HG03097 (cell line): ENCODE results near the gene PRKCE.

Experiments
- ATAC-seq: cut with Tn5 transposase; IDR thresholded peaks from one replicate; pipeline ENCODE4 v1.9.1; 2021; ENCODE audit not compliant: unreplicated experiment, low FRiP score

Gene PRKCE

DNA sequence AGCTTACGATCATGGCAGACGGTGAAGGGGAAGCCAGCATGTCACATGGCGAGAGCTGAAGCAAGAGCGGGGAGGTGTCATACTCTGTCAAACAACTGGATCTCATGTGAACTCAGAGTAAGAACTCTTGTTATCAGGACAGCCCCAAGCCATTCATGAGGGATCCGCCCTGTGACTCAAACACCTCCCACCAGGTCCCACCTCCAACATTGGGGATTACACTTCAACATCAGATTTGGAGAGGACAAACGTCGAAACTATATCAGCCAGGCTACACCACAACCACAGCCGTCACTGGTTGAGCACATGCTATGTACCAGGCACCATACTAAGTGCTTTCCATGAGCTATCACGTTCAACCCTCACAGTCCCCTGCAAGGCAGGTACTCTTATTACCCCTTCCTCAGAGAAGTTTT is 293.8 kb downstream of the PRKCE start:
- ATAC-seq: no peak

DNA sequence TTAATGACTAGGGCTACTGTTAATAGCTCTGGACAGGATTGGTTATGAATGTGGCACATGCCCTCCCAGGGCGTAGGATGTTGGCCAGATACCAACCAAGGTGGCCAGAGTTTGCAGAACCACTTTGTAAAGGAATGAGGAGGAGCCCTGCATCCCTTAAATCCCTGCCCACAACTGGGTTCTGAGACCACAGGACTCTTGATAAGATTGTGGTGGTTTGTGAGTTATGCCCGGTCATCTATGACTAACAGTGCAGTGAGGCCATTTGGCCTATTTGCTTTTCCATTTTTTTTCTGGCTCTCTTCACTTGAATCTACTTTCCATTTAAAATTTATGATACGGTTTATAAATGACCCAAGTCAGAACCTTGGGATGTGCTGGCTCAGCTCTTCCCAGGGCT is 294.5 kb downstream of the PRKCE start:
- no peak for ATAC-seq

DNA sequence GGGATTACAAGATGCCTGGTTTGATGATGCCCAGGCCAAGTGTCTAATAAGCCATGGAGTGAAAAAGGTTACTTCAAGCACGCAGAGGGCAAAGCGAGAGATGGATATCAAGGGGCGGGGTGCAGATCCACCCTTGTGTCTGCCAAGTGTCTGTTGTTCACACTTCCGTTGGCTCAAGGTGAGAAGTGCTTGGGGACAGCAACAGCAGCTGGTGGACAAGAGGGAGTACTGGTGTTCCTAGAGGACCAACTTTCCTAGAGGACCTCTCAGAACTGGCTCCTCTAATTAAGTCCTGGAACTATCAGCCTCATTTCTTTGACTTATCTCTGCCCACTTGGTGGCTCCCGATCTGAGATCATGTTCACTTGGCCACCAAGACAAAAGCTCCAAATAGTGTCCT is 299.1 kb downstream of the PRKCE start:
- ATAC-seq: no peak

DNA sequence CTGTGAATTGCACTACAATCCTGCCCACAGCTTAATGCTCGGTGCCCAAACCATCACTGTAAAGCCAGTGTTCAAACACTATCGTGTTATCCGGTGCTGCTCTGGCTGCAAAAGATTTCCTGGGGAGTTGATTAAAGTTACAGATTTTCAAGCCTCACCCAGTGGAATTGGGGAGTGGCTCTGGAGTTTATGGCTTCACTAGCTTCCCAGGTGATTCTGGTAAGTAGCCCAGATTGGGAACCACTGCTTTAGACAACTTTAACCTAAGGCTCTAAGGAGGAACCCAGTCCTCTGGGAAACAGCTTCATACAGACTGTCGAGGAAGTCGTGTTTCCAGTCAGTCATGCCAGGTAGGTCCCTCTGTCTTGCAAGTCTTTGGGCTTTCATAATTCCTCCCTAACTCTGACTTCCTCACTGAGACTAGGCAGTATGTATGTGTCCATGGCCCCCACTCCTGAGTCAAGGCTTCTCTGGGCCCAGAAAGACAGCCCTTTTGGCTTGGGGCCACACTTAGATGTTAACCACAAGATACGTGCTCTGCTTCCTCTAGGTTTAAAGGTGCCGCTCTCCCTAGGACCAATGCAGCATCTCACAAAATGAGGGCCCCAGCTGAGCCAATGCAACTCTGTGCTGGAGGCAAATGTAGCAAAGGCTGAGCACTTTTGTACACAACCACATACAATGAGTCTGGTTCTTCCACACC is 299.7 kb downstream of the PRKCE start:
- ATAC-seq: no peak

DNA sequence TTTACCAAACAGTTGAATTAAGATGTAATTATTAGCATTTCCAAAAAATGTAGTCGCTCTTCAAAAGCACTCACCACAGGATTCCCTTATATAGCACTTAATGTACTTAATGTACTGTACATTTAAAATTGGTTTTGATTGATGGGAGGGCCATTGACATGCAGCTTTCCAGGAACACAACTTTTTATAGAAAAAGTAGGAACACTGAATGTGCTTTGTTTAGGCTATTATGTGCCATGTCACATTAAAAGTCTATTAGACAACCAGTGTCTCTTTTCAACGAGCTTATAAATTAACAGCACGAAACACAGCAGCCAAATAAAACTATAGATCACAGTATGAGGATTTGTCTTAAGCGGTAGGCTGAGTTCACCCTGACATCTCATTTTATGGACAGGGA is 301.1 kb downstream of the PRKCE start:
- ATAC-seq: no peak

DNA sequence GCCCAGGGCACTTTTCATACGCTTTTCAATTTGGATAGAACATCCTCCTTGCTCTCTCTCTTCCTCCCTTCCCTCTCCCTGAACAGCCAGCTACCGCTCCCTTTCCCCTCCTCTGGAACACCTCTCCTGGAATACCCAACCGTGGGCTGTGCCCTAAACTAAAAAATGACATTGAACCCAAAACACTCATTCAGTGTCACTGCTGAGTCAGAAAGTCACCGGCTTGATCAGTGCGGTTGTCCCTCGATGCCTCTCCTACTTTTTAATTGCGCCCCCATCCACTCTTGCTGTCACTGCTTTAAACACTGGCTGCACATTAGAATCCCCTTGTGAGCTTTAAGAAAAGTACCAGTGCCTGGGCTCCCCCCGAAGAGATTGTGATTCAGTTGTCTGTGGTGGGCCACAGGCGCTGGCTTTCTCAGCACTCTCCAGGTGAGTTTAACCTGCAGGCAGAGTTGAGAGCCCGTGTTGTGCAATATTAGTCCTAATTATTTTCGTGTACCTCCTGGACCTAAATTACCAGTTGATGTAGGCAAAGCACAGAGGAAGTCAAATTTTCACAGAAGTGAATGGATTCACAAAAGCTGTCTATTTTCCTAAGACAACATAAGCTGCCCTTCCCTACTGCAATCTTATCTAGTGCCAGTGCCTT is 302.0 kb downstream of the PRKCE start:
- ATAC-seq: no peak

DNA sequence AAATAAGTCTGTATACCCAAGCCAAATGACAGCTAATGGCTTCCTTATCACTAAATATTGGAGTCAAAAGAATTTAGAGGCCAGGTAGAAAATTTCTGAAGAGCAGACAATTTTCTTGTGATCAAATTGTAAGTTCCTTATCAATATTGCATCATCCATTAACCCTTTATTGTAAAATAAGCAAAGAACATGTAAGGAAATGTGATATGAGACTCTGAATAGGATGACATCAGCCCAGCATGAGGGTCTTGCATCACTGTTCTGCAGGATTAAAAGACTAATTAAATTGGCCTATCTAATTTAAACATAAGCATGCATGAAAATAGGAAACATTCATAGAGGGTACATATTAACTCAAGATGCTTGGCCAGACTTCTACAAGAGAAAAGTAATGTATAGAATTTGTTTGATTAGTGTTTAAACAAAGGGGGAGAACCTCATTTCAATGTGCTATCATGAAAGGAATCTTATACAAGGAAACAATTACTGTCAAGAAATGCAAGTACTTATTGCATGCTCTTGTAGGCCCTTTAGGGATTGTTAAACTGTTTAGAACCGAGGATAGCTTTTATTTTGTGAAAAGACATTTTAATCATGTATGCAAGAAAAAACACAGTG is 302.9 kb downstream of the PRKCE start:
- ATAC-seq: no peak

DNA sequence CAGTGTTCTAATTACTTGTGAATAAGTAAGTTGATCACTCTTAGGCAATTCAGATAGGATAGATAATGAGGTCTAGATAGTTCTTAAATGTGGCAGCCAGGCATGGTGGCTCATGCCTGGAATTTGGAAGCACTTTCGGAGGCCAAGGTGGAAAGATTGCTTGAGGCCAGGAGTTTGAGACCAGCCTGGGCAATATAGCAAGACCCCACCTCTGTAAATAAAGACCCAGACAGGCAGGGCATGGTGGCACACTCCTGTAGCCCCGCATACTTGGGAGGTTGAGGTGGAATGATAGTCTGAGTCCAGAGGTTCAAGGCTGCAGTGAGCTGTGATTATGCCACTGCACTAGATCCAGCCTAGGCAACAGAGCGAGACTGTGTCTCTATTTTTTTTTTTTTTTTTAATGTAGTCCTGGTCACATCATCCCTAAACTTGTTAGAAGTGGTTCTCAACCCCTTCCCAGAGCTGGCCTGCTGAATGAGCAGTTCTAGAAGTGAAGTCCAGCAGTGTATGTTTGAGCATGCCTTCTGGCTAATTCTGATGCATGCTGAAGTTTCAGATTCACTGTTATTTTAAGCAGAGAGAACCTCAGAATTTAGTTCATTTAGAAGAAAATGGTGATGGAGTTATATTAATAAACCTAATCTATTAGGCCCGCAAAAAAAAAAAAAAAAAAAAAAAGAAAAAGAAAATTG is 306.2 kb downstream of the PRKCE start:
- no peak for ATAC-seq

DNA sequence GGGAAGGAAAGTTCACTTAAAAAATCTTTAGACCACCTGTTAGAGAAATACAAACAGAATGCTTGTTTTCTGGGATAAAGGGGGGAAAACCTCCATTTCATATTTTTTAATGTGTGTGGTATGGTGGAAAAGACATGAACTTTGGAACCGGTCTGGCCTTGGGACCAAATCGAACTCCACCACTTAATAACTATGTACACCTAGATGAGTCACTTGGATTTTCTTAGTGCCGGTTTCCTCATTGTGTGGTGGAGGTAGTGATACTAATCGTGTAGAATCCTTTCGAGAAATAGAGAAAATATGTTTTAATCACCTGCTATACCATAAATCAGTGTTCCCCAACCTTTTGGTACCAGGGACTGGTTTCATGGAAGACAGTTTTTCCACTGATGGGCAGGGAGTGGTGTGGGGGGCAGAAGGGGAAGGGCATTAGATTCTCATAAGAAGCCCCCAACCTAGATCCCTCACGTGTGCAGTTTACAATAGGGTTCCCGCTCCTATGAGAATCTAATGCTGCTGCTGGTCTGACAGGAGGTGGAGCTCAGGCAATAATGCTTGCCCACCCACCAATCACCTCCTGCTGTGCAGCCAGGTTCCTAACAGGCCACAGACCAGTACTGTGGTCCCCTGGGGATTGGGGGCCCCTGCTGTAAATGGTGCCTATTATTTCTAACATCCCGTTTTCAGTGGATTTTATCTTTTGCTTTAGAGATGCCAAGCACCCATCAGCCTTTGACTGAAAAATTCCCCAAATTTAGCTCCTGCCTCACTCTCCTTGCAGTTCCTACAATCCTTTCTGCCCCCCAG is 308.8 kb downstream of the PRKCE start:
- no peak for ATAC-seq

DNA sequence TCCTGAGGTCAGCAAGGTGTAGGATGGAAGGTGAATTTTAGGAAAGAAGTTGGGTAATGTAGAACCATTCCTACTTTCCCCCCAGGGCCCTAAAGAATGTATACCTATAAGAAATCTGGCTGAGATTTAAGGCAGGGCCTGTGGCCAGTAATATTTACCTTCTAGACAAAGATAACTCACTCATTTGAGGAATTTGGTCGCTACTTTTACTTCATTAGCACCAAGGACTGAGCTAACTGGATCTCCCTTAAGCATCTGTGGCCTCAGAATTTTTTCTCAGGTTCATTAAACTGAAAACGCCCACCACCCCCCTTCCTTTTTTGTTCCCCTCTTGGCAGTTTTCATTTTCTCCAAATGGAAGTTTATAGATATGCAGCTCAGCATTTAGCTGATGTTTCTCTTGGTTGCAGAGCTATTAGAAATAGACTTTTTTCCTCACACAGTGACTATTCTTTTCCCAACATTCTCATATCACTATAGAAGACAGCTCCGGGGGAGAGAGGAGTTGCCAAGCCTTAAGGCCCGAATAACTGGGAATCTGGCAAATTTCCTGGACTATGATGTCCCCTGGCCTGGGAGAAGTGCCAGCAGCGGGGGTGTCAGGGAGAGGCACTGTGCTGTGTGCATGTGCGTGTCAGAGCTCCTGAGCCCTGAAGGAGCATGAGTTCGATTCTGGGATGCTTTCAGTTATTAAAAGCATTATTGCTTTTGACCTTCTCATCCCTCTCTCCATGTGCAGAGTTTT is 310.9 kb downstream of the PRKCE start:
- no peak for ATAC-seq

DNA sequence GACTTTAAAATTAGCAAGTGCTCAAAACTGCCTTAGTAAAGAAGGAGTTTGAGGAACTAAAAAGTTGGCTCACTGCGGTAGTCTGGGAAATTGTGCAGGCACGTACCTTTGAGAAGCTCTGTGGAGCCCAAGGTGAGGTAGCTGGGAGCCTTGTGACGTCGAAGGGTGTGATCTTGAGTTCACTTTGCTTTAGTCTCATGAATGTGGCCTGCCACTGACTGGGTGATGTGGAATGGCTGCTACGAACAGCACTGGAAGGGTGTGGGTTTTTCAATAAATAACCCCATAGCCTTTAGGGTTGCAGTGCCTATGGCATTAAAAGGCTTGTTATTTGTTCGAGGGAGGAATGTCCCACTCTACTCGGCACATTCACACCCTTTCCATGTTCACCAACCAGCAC is 312.3 kb downstream of the PRKCE start:
- no peak for ATAC-seq

DNA sequence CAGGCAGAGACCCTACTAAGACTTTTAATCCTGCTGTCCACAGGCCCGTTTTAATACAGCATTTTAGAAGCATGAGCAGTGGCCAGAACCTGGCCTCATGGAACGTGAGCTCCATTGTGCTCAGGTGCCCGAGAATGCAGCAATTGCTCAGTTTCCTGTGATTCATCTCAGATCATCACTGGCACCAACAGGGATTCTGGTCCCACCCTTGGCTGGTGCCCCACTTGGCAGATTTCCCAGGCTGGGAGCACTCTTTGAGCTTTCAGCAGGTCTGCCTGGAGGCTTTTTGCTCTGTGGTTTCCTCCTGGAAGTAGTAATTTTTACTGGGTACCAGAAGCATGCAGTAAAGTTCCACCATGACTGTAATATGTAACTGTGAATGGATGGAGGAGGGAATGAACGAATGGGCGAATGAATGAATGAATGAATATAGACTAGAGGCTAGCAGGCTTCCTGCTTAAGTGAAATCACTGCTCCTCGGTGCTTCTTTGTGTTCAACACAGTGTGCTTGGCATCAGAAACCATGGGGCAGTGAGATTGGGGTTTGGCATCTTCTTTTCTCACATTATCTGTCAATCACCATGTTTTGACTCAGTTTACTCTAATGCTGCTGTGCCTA is 312.9 kb downstream of the PRKCE start:
- no peak for ATAC-seq

DNA sequence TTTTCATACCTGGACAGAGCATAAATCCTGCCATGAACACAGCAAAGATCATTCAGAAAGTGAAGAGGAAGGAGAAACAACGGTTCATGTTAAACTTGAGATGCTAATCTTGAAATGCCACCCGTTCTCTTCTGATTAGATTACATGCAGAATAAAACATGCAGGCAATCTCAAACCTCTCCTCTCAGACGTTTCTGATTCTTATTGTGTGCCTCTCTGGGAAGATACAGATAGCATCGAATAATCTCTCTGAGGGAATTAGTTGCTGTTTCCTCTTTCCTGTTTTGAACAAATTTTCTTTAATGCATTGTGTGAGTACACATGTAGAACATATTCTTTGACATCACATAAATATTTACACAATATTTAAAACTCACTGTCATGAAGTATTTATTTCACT is 313.4 kb downstream of the PRKCE start:
- ATAC-seq: no peak

DNA sequence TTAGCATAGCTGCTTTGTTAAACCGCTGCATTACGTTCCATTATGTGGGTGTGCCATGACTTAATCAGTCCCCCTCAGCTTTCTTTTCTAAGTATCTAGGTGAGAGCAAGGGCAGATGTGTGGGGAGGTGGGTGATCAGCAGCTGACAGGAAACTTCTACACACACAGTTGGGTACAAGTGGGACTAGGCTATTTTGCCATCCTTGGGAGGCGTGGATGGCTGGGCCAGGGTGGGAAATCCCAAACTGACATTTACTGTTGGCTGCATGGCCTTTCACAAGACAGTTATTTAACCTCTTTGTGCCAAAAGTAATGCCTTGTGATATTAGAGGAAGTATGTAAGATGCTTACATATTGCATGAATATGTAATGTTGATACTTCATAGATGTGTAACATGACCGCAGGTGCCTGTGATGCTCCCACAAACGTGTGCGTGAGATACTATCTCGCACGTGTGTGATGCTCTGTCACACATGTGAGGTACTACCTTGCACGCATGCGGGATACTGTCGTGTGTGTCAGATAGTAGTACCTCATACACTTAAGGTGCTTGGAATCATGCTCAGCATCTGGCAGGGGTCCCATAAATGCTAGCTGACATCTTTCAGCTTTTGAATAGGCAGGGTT is 314.5 kb downstream of the PRKCE start:
- no peak for ATAC-seq

DNA sequence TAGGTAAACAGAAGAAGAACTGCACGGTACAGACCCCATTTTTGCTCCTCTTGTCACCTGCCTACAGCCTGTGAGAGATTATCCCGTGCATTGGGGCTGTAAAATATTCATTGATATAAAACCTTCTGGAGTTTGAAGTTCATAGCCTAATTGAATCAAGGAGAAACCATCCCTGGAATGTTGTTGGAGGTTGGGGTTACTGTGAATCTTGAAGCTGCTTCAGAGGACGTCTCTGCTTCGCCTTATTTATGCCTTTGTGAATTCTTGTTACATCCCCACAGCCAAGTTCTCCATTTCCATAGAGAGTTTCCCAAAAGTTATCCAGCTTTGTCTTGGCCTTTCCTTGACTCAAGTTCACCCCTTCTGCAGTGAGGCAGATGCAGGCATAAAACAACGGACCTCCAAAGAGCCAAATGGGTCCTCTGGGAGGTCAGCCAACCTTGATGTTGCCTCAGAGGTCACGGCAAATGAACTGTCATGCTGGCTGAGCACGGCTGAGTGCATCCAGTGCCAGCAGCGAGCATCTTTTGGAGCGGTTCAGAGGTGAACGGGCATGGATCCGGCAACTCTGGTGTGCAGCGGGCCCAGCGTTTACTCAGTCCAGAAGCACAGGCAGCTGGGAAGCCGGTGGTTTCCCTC is 317.6 kb downstream of the PRKCE start:
- ATAC-seq: no peak

DNA sequence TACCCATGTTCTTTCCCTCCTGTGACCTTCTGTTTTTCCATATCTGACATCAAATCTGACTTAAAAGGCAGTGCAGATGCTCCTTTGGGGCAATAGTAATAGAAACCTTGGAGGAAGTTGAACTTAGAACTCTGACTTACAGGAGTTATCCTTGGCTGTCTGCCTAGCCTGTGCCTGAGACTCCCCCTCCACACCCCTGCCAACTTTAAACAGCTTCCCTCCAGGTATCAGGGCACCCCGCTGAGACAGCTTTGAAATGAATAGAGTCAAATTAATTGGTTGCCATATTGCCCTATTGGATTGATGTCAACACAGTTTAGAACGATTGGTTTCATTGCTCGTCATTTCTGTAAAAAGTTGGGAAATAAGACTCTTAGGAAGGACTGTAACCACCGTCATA is 322.0 kb downstream of the PRKCE start:
- ATAC-seq: no peak

DNA sequence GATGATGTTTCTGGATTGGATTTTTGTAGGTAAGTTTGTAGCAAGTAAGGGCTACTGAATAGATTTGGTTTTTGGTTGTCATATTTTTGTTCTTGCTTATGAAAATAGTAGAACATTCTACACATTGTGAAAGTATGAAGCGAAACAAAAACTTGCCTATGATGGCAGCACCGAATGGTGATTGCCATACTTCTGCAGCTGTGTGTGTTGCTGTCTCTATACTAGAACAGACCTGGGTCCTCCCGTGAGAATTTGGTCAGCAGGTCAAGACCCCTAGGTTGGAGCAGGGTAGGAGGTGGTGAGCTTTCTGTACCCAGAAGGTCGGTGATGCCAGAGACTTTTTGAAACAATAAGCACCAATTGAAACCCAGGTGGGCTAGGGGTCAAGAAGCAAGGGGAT is 322.6 kb downstream of the PRKCE start:
- no peak for ATAC-seq

DNA sequence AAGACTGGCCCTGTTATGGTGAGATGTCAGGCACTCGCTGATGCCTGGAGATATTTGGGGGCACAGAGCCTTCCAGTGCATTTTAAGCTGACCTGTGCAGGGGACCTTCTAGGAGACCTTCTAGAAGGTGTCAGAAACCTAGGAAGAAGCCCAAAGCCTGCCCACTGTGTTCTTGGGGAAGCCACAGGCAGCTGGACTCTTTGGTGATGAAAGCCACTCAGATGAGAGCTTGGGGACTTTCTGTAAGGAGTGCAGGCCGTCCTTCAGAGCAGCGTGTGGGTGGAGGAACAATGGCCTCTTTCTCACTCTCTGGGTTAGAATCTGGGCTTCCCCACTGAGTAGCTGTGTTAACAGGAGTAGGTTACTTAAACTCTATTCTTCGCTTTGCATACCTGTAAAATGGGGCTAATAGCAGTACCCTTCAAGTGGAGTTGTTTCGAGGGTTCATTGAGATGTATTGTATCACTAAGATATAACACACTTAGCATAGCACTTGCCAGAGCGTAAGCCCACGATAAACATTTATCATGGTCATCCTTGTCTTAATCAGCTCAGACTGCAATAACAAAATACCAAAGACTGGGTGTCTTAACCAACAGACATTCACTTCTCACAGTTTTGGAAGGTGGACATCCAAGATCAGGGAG is 323.4 kb downstream of the PRKCE start:
- no peak for ATAC-seq
